GM18868 (cell line): ENCODE data around the gene ABCB10.
"Not testable (repeated sequence)": the region's sequence is repeated elsewhere in the genome, so short reads cannot be mapped to it uniquely, and the experiment has no call there.

ENCODE experiments used
- ATAC-seq: cut with Tn5 transposase; IDR thresholded peaks from one replicate; pipeline ENCODE4 v1.9.1; 2021; ENCODE audit warnings: mild to moderate bottlenecking, moderate library complexity; ENCODE audit not compliant: unreplicated experiment

ABCB10 gene

DNA sequence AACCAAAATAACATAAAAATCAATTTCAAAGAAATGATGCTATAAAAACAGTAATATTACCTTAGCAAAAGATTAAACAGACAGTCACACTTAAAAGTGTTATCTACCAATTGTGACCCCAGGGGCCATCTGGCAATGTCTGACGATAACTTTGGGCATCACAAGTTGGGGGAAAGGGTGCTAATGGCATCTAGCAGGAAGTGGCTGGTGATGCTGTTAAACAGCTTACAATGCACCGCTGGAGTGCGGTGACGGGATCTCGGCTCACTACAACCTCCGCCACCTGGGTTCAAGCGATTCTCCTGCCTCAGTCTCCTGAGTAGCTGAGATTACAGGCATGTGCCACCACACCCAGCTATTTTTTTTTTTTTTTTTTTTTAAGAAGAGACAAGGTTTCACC, 78.0 kb downstream of the ABCB10 start:
- ATAC-seq: no peak

DNA sequence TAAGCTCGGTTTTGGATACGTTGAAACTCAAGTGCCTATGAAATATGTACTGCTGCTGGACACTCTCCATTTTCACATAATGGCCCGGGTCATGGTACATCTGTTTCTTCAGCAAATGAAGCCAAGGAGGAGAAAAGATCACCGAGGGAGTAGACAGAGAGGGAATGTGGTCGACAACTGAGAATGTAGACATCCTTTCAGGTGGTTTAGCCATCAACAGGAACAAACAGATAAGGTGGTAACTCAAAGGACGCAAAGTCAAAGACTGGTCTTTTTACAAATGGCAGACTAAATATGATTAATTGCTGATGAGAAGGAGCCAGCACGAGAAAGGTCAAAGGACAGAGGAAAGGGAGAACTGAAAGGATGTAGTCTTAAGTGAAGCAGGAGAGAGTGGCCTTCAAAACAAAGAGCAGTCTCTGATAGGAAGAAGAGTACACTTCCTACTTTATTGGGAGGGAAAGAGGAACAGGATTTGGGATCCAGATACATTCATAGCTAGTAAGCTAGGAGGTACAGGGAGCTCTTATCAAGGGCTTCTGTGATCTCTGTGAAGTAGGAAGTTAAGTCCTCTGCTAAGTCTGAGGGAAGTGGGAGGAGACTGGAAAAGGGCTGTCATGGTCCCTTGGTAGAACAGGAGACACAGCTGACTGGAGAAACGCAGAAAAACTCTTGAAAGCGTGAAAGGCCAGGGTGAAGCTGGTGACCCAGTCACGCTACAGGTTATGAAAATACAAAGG, 78.7 kb downstream of the ABCB10 start:
- peak; percentile 64 for ATAC-seq

DNA sequence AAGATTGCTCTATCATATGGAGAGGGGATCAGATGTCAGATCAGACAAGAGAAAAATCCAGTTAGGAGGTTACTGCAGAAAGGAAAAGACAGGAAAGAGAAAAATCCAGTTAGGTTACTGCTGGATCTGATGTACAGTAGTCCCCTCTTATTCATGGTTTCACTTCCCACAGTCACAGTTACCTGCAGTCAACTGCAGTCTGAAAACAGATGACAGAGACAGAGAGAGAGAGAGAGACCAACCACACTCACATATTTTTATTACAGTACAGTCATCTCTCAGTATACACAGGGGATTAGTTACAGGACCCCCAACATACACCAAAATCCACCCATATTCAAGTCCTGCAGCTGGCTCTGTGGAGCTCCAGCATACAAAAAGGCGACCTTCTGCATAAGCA, 79.7 kb downstream of the ABCB10 start:
- peak; percentile 82 for ATAC-seq

- not testable (repeated sequence) for ATAC-seq
These were observed 82.6 kb downstream of the ABCB10 start for GRCh38 chr1:229475859-229476258.

- ATAC-seq: no peak
These were observed 84.0 kb downstream of the ABCB10 start for GRCh38 chr1:229474509-229474908.

GRCh38 chr1:229471175-229471574, 87.3 kb downstream of the ABCB10 start:
- ATAC-seq: no peak

GRCh38 chr1:229470406-229471043, 88.0 kb downstream of the ABCB10 start:
- no peak for ATAC-seq

GRCh38 chr1:229466887-229467286, 91.6 kb downstream of the ABCB10 start:
- ATAC-seq: no peak
